GM18861 (cell line): Measurements from ENCODE around the gene MAP7D1.
"Not testable (repeated sequence)": the region's sequence is repeated elsewhere in the genome, so short reads cannot be mapped to it uniquely, and the experiment has no call there.

Experiments
- ATAC-seq: cut with Tn5 transposase; IDR thresholded peaks from one replicate; pipeline ENCODE4 v1.9.1; 2021; ENCODE audit not compliant: unreplicated experiment

The MAP7D1 gene

GRCh38 chr1:36151134-36151844 lies 4.7 kb upstream of the MAP7D1 start:
- no peak for ATAC-seq

- no peak for ATAC-seq
Observed at GRCh38 chr1:36151845-36152203, 4.1 kb upstream of the MAP7D1 start.

DNA sequence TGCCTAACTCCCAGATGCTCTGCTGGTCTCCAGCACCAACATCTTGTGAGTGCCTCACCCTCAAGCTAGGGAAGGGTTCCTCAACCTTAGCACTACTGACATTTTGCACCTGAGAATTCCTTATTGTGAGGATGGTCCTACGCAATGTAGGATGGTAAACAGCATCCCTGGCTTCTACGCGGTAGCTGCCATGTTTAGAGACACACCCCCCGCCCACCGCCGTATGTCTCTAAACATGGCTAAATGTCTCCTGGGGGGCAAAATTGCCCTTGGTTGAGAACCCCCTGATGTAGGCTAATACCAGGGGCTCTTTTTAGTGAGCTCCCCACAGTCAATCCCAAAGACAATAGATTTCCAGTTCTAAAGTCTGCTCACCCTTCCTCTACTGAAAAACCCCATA lies 2.5 kb upstream of the MAP7D1 start:
- ATAC-seq: no peak

GRCh38 chr1:36154335-36154734 lies 1.6 kb upstream of the MAP7D1 start:
- no peak for ATAC-seq

DNA sequence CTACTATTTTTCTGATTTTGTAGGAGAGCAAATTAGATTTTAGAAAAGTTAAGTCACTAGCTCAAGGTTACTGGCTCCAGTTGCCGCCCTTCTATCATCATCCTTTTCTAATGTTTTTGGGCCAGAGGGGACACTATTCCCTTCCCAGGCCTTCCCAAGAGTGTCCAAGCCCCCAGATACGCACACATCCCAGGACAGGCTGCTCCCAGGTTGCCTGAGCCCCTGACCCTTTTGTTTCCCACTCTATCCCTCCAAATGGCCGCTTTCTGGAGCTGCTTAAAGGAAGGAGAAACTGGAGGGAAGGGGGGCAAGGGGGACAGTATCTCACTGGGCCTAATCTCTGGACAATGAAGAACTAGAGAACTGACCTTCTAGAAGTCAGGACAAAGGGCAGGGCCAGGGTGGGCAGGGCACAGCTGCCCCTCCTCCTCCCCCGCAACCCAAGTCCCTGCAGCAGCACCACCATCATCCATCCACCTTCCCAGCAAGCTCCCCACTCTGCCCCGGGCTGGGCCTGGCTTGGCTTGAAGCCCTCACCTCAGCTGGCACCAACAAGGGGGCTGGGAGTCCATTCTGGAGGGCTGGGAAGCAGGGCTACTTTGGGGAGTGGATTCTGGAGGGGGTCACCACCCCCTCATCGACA lies 1.1 kb upstream of the MAP7D1 start:
- ATAC-seq: no peak

GRCh38 chr1:36156329-36157114 lies 562 bp downstream of the MAP7D1 start:
- no peak for ATAC-seq

- no peak for ATAC-seq
Observed at GRCh38 chr1:36157115-36157903, 1.3 kb downstream of the MAP7D1 start.

DNA sequence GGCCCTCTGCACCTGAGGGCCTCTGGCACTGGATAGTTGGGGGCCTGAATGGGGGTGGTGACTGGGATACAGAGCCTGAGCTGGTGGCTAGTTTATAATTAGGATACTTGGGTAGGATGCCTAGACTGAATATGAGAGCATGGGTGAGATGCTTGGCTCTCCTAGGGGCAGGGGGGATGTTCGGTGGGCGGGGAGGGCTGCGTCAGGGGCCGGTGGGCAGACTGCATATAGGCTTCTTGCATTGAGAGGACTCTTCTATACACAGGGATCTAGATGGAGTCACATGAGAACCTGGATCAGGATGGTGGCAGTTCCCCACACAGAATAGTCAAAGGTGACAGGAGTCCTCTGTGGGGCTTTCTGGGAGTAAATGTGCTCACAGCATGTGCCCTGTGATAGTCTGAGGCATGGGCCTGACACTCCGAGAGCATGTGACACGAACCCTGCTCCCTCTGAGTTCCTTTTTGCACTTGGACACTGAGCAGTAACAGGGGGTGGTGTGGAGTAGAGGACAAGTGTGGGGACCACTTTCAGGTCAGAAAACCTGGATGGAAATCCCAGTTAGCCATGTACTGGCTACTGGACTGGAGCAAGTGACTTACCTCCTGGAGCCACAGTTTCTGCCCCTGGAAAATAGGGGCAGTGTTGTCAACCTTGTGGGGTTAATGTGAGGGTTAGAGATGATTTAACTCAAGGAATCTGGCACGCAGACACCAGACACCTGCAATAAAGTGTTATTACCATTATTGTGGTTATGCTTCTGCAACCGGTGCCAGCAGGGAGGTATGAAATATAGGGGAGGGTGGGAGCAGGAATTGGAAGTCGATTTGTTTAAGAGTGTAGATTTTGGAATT lies 2.2 kb downstream of the MAP7D1 start:
- ATAC-seq: no peak

DNA sequence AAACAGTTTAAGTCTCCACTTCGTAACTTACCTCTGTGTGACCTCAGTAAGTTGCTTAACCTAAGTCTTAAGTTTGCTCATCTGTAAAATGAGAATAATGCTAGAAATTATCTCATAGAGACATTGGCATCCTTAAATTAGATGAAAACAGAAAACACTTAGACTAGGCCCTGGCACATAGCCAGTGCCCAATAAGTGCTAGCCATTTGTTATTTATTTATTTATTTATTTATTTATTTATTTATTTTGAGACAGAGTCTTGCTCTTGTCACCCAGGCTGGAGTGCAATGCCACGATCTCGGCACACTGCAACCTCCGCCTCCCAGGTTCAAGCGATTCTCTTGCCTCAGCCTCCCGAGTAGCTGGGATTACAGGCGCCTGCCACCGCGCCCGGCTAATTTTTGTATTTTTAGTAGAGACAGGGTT lies 2.9 kb downstream of the MAP7D1 start:
- not testable (repeated sequence) for ATAC-seq

DNA sequence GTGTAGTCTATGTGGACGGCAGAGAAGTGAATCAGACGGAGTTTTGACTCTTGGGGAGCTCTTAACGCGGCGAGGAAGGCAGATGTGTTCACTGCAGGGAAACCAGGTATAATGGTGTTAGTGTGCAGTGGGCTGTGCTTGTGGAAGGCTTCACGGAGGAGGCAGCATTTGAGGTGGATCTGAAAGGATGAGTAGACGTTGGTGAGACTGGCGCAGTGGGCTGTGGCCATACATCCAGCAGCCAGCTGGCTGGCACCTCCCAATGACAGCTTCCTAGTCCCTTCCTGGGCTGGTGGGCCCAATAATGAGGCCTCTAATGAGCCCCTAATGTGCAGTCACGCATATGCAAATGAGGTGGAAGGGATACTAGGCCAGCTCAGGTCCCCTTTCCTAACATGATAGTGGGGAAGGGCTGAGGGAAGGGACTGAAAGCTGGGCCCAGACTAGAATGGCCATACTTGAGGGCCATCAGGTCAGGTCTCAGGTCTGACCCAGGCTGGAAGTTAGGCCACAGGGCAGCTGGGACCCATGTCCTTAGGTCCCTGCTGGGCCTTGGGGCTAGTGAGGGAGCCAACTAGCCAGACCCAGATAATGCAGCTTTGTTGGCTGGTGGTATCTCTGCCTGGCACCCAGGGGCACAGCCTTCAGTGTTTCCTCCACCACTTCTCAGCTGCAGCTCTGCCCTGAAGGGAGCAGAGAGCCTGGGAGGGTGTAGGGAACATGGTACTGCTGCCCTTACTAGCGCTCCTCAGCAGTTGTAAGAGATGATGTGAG lies 3.8 kb downstream of the MAP7D1 start:
- ATAC-seq: no peak

DNA sequence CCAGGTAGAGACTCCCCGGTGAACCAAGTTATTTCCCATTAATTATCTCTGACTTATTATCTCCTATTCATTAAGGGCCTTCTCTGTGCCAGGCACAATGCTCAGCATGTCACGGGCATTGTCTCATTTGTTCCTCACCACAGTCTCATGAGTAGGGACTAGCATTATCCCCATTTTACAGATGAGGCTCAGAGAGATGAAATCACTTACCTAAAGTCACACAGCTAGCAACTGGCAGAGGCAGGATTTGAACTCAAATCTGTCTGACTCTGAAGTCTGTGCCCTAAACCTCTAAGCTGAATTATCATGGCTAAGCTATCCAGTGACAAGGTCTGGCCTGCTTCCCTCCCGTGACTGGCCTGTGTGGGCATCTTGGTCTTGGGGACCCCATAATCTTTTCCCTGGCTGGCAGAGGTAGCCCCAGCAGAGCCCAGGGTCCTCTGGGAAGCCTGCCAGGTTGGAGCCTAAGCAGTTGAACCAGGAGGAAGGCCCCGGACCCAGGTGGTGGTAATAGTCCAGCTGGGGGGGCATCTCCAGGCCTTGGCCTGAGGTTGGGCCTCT lies 4.5 kb downstream of the MAP7D1 start:
- no peak for ATAC-seq

DNA sequence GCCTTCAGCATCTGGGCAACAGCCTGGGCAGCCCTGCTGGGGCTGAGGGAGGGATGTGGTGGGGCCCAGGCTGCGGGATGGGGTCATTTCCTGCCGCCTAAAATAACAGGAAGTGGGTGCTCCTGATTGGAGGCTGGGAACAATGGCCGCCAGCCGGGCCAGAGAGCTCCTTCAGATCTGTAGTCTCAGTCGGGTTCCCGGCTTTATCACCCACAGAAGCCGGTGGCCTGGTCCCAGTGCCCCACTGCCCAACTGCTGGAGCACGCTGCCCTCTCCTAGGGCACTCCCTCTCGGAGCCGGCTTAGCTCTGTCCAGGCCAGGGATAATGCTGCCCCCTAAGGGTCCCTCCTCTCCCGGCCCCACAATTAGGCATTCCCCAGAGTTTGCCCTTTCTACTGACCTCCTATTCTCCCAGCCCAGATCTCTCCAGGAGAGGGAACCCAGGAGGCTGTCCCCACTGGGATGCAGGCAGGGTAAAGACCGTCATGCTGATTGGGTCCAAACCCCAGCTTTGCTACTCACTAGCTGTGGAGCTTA lies 5.1 kb downstream of the MAP7D1 start:
- no peak for ATAC-seq

DNA sequence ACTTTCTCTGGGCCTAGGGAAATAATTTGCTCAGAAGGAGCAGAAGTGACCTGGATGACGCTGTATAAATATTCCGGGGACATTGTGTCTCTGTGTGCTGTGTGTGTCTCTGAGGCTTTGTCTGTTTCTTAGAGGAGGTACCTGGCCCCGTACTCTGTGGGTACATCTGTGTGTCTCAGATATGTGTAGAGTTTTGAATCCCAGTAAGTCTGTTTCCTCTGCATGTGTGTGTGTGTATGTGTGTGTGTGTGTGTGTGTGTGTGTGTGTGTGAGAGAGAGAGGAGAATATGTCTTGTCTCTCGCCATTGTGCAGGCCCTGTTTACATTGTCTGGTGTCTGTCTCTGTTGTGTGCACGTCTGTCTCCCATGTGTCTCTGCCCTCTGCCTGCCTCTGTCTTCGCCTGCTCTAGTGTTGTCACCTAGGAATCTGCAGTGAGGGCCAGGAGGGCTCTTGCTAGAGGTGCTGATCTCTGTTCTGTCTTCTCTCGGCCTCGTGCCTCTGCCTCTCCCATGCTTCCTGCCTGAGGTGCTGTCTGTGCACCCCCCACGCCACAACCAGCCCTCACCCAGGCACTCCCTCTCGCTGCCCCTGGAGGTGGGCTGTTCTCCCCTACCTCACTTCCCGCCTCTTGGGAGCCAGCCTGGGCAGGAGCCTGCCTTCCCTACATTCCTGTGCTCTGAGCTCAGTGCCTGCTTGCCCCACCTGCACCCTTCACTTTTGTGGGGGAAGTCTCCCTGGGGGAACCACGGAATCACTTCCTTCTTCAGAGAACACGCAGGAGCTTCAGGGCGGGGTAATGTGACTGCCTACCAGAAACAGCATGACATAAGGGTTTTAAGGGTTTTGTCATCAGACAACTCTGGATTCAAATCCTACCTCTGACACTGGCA lies 5.9 kb downstream of the MAP7D1 start:
- ATAC-seq: peak; percentile 38

DNA sequence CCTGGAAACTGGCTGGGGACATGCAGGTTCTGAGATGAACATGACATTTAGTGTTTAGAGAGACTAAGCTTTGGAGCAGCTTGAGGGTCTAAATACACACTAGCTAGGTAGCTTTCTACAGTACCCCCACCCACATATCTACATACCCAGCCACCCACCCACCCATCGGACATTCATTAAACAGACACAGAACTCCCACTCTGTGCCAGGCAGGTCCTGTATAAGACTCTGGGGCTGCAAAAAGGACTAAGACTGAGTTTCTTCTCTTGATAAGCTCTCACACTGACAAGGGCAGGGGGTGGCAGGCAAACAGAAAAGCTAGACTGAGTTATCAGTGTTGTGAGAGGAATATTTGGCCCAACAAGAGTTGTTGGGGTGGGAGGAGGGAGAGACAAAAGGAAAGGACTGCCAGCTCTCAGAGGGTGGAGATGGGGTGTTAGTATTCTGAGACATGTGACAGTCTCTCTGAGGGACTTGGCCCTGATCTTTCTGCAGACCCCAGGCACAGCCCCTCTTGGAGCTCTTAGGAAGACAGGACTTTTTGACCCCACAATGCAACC lies 6.8 kb downstream of the MAP7D1 start:
- ATAC-seq: no peak

GRCh38 chr1:36163426-36163825 lies 7.5 kb downstream of the MAP7D1 start:
- no peak for ATAC-seq

GRCh38 chr1:36164361-36164760 lies 8.4 kb downstream of the MAP7D1 start:
- ATAC-seq: no peak

GRCh38 chr1:36165145-36165544 lies 9.2 kb downstream of the MAP7D1 start:
- no peak for ATAC-seq

DNA sequence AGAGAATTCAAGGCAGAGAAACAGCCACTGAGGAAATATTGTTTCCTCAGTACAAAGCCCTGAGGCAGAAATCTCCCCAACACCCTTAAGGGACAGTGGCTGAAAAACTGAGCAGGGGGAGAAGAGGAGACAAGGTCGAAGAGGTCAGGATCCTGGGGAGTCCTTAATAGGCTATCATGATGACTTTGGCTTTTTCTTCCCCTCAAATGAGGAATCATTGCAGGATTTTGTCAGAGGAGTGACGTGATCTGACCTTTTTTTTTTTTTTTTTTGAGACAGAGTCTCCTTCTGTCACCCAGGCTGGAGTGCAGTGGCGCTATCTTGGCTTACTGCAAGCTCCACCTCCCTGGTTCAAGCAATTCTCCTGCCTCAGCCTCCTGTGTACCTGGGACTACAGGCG lies 10.2 kb downstream of the MAP7D1 start:
- ATAC-seq: no peak
